Endothelial cell of umbilical vein (primary cell): Measurements from ENCODE around the gene ANAPC2. TPM values are rescaled to one million over a fixed set of nuclear protein-coding genes. Genes with fewer than 3 reads are reported as not detected.

Experiments used
- BruUV-seq: library from RNA; stranded (reverse); fragments of 400-500 nt; replicated peaks from 2 replicates; lab custom pipeline; 2021; lab: Mats Ljungman, UMichigan
- CTCF ChIA-PET: fragments of 300-600, 350-600 bp; sonication (Branson Sonifier 250); formaldehyde crosslinking; loops from one replicate; lab custom pipeline; 2021; ENCODE audit warnings: antibody characterized with exemption, inconsistent platforms; lab: Charles Lee
- POLR2A ChIA-PET: fragments of 300-600, 350-600 bp; sonication (Branson Sonifier 250); formaldehyde crosslinking; loops from one replicate; lab custom pipeline; 2021; ENCODE audit warnings: antibody characterized with exemption, inconsistent platforms; lab: Charles Lee
- DNase-seq: peaks from one replicate; pipeline ENCODE4 v3.0.0-alpha.2; 2011; ENCODE audit warnings: low read depth, low spot score
- FAIRE-seq: peaks from 2 replicates; lab custom pipeline; 2011; peaks lifted over from hg19 to GRCh38; lab: Jason Lieb, UNC
- H2AFZ ChIP-seq: 2 replicates; pipeline ENCODE4 v1.6.0; 2012; ENCODE audit warnings: low read depth, low read length, control low read depth, inconsistent platforms
- H3K27ac ChIP-seq: 2 replicates; pipeline ENCODE4 v1.5.1; 2011; ENCODE audit warnings: low read depth, mild to moderate bottlenecking, control low read depth, low read length, moderate library complexity; ENCODE audit not compliant: insufficient read depth
- H3K27me3 ChIP-seq, 2 experiments: 2 replicates each; pipeline versions ENCODE4 v1.6.0 to v1.6.1; 2011; ENCODE audit warnings: low read length in 2 of 2, mixed read lengths in 1 of 2; ENCODE audit not compliant: control insufficient read depth in 2 of 2, insufficient read depth in 2 of 2
- H3K36me3 ChIP-seq, 2 experiments: 2 replicates in 1 of 2; 3 replicates in 1 of 2; pipeline ENCODE4 v1.5.1; 2011; ENCODE audit warnings: low read length in 2 of 2, mild to moderate bottlenecking in 1 of 2, moderate library complexity in 1 of 2; ENCODE audit not compliant: control insufficient read depth in 2 of 2, insufficient read depth in 2 of 2; ENCODE audit errors: extremely low read depth in 1 of 2
- H3K4me1 ChIP-seq: 3 replicates; pipeline ENCODE4 v1.5.1; 2011; ENCODE audit warnings: mild to moderate bottlenecking, low read length; ENCODE audit not compliant: control insufficient read depth, insufficient read depth; ENCODE audit errors: extremely low read depth
- H3K4me2 ChIP-seq: 2 replicates; pipeline ENCODE4 v1.6.1; 2011; ENCODE audit warnings: low read length, control low read depth, mixed read lengths; ENCODE audit not compliant: insufficient read depth
- H3K4me3 ChIP-seq, 3 experiments: fragments of 200-600 bp in 1 of 3; sonication (generic), shearing (Covaris generic) in 1 of 3; replicated peaks in 1 of 3; 2 replicates each; pipeline ENCODE4 v1.5.1; 2011 to 2016; ENCODE audit warnings: control low read depth in 3 of 3, low read length in 3 of 3, mild to moderate bottlenecking in 2 of 3, inconsistent platforms in 1 of 3, low read depth in 1 of 3, moderate library complexity in 1 of 3; ENCODE audit not compliant: insufficient read depth in 1 of 3
- H3K79me2 ChIP-seq: 2 replicates; pipeline ENCODE4 v1.6.0; 2012; ENCODE audit warnings: low read length, inconsistent platforms; ENCODE audit not compliant: control insufficient read depth, insufficient read depth
- H3K9ac ChIP-seq: replicated peaks from 2 replicates; pipeline ENCODE3; 2011; ENCODE audit warnings: low read length, control low read depth; ENCODE audit not compliant: insufficient read depth; ENCODE audit errors: extremely low read depth
- H3K9me1 ChIP-seq: replicated peaks from 3 replicates; pipeline ENCODE4 v1.6.0; 2011; ENCODE audit warnings: mild to moderate bottlenecking, low read length; ENCODE audit not compliant: control insufficient read depth, insufficient read depth; ENCODE audit errors: extremely low read depth
- H3K9me3 ChIP-seq: replicated peaks from 2 replicates; pipeline ENCODE4 v1.5.1; 2012; ENCODE audit warnings: low read length, inconsistent platforms; ENCODE audit not compliant: control insufficient read depth, insufficient read depth
- H4K20me1 ChIP-seq: replicated peaks from 2 replicates; pipeline ENCODE3; 2011; ENCODE audit warnings: mild to moderate bottlenecking, low read length; ENCODE audit not compliant: control insufficient read depth, insufficient read depth; ENCODE audit errors: extremely low read depth
- CTCF ChIP-seq, 2 donors: IDR thresholded peaks; 1 replicate in 1 of 2; 2 replicates in 1 of 2; pipeline ENCODE4 v1.5.1; 2011; ENCODE audit warnings: low read length in 2 of 2, mild to moderate bottlenecking in 2 of 2, moderate library complexity in 2 of 2, control low read depth in 1 of 2, inconsistent platforms in 1 of 2, low read depth in 1 of 2; ENCODE audit not compliant: insufficient read depth in 1 of 2; ENCODE audit errors: extremely low read depth in 1 of 2
- EZH2 ChIP-seq: IDR thresholded peaks from 2 replicates; pipeline ENCODE4 v1.6.1; 2012; ENCODE audit warnings: borderline replicate concordance, low read depth, mild to moderate bottlenecking, moderate library complexity, low read length, inconsistent platforms; ENCODE audit not compliant: severe bottlenecking
- FOS ChIP-seq: IDR thresholded peaks from 2 replicates; pipeline ENCODE4 v1.6.1; 2011; ENCODE audit warnings: mild to moderate bottlenecking, low read length, moderate library complexity, borderline replicate concordance; ENCODE audit not compliant: insufficient read depth
- GATA2 ChIP-seq: IDR thresholded peaks from 2 replicates; pipeline ENCODE4 v1.7.0; 2011; ENCODE audit warnings: low read depth, mild to moderate bottlenecking, moderate library complexity, mixed read lengths, low read length; ENCODE audit not compliant: insufficient read length, insufficient read depth
- JUN ChIP-seq: IDR thresholded peaks from 2 replicates; pipeline ENCODE4 v1.6.1; 2011; ENCODE audit warnings: borderline replicate concordance, low read depth; ENCODE audit not compliant: insufficient read length, insufficient read depth
- MAX ChIP-seq: IDR thresholded peaks from 2 replicates; pipeline ENCODE4 v1.6.1; 2011; ENCODE audit not compliant: insufficient read depth, insufficient read length
- MYC ChIP-seq: IDR thresholded peaks from one replicate; pipeline ENCODE4 v1.6.1; 2011; ENCODE audit warnings: mild to moderate bottlenecking, low read depth, low read length
- POLR2A ChIP-seq: IDR thresholded peaks from 2 replicates; pipeline ENCODE4 v1.6.1; 2012; ENCODE audit warnings: low read depth, mild to moderate bottlenecking, control low read depth, low read length
- POLR2AphosphoS5 ChIP-seq: IDR thresholded peaks from 2 replicates; pipeline ENCODE4 v1.6.1; 2012; ENCODE audit warnings: low read depth, mild to moderate bottlenecking, control low read depth, low read length, moderate library complexity; ENCODE audit not compliant: insufficient read depth
- dilution Hi-C: fragments of 300-500 bp; cut with MboI; formaldehyde crosslinking; loops from one replicate; pipeline ENCODE4 v1.15.0; 2019; ENCODE audit warnings: low sequenced_read_pairs; ENCODE audit not compliant: extremely low pct_ligation_motif_present
- intact Hi-C: fragments of 100-400 bp; cut with micrococcal nuclease; formaldehyde crosslinking; loops from one replicate; pipeline ENCODE4 v1.10.0; 2022
- polyA plus RNA-seq, 4 experiments: library from polyadenylated mRNA; depleted of rRNA in 3 of 4; stranded (reverse) in 3 of 4; unstranded in 1 of 4; fragments of >200 nt; gene quantifications; 2 replicates each; pipeline versions ENCODE4 v1.2.1 to v1.2.3, GENCODE V29; 2011 to 2012; ENCODE audit warnings: missing spikeins in 1 of 4
- total RNA-seq: library from RNA; stranded (reverse); gene quantifications from 2 replicates; pipeline ENCODE4 v1.2.3, GENCODE V29; 2021

ANAPC2 gene
- total and polyA plus RNA-seq, 2 donors (not counting 3 experiments of a cell fraction or from before 2014, with no cell fraction given), result 44.8 to 69.2 TPM

- dilution Hi-C loops, result no loop called here
- no peaks in the 10 kb centered on the region for H3K9me1 ChIP-seq
- no peak overlapping the region for H3K9ac ChIP-seq
- H3K36me3 ChIP-seq, result no peaks in the 10 kb centered on the region
- FAIRE-seq, result no peak
- ChIA-PET CTCF (interaction anchor here (1.3 to 2.6 kb wide), 2 partner anchors 68 to 102 kb away, joined by 3 to 10 read pairs; no protein-coding TSS in a partner anchor), POLR2A (no interaction called here)
- H3K4me1 ChIP-seq, result peaks cover 5% of the 10 kb centered on the region
- no peak for TF ChIP-seq POLR2AphosphoS5
- TF ChIP-seq EZH2, result no peak
- no peak for TF ChIP-seq FOS
- no peak for TF ChIP-seq POLR2A
- TF ChIP-seq CTCF (IDR thresholded peaks at IDR 0.05; ENCODE audit: extremely low read depth in 1 of 2, insufficient read depth in 1 of 2, low read depth in 1 of 2, low read length in 2 of 2), result no peak
- no peak for TF ChIP-seq JUN
- TF ChIP-seq MYC, result no peak
- TF ChIP-seq MAX, result no peak
- no peak for TF ChIP-seq GATA2
- intact Hi-C loops, result no loop called here
- H4K20me1 ChIP-seq, result no peaks in the 10 kb centered on the region
- no peak overlapping the region for H3K4me2 ChIP-seq
- no TSS peak for BruUV-seq
- no peak overlapping the region for H3K27ac ChIP-seq
- H2AFZ ChIP-seq, result no peak overlapping the region
- no peaks in the 10 kb centered on the region for H3K9me3 ChIP-seq
- H3K79me2 ChIP-seq, result peaks cover under 1% of the 10 kb centered on the region
- DNase-seq, result no peak
- H3K27me3 ChIP-seq, result peaks cover 21 to 22% of the 10 kb centered on the region in 2 experiments
- no peak overlapping the region for H3K4me3 ChIP-seq
These were observed 54.2 kb downstream of the ANAPC2 start for GRCh38 chr9:137134191-137134590.
